ENCODE results near the gene ITGB7. TPM values are rescaled to one million over a fixed set of nuclear protein-coding genes. Genes with fewer than 3 reads are reported as not detected.

The ITGB7 gene
- total and polyA plus RNA-seq, 9 of the 15 experiments (the other 6 are each of a cell fraction or from before 2014, with no cell fraction given) = 0.06 to 2.0 (median 0.67) TPM

- TF ChIP-seq CGGBP1 (CRISPR knock-in tag; IDR thresholded peaks at IDR 0.05) = no peak
- no peak; a peak in 1 of 4 replicates for TF ChIP-seq UBTF (IDR thresholded peaks at IDR 0.05; ENCODE audit: borderline replicate concordance in 1 of 2, low read depth in 2 of 2, low read length in 2 of 2)
- no peak for TF ChIP-seq ZNF589 (CRISPR knock-in tag; IDR thresholded peaks at IDR 0.05; ENCODE audit: low read depth)
- no peak for TF ChIP-seq CLOCK (CRISPR knock-in tag; IDR thresholded peaks at IDR 0.05; ENCODE audit: borderline replicate concordance)
- no peak for TF ChIP-seq C11orf30 (IDR thresholded peaks at IDR 0.05; ENCODE audit: low read depth)
- no peak for TF ChIP-seq L3MBTL2 (IDR thresholded peaks at IDR 0.05)
- peak; percentile 10; the same call in 1 of the 2 replicates for TF ChIP-seq MTA3 (IDR thresholded peaks at IDR 0.05; ENCODE audit: borderline replicate concordance)
- TF ChIP-seq HMG20B (CRISPR knock-in tag; IDR thresholded peaks at IDR 0.05) = no peak
- TF ChIP-seq ZBTB8A (IDR thresholded peaks at IDR 0.05; ENCODE audit: partially characterized antibody) = no peak
- TF ChIP-seq TBP (optimal IDR thresholded peaks at IDR 0.05; ENCODE audit: low read depth, low read length) = no peak
- TF ChIP-seq RFX5 (IDR thresholded peaks at IDR 0.05; ENCODE audit: low read depth, low read length) = no peak
- TF ChIP-seq ZNF518B (CRISPR knock-in tag; IDR thresholded peaks at IDR 0.05) = no peak
- TF ChIP-seq PURB (CRISPR knock-in tag; IDR thresholded peaks at IDR 0.05; ENCODE audit: low read depth) = no peak
- TF ChIP-seq EZH2 (IDR thresholded peaks at IDR 0.05; ENCODE audit: borderline replicate concordance, low read depth, low read length) = no peak
- TF ChIP-seq SRSF3 (IDR thresholded peaks at IDR 0.05; ENCODE audit: insufficient read depth, low read length) = no peak
- TF ChIP-seq VEZF1 (CRISPR knock-in tag; IDR thresholded peaks at IDR 0.05) = no peak
- no peak for TF ChIP-seq KLF6 (CRISPR knock-in tag; IDR thresholded peaks at IDR 0.05; ENCODE audit: borderline replicate concordance)
Observed at GRCh38 chr12:53179687-53180219, 27.3 kb downstream of the ITGB7 start (continued).
